VCaP (cell line): ENCODE results near the gene ERBB3.
A peak's percentile ranks its signal among the peaks of the same experiment; 100 is the strongest.

Source experiments
- H3K27ac ChIP-seq: fragments of 450-650 bp; 2 replicates; pipeline ENCODE4 v1.5.1; 2017
- CTCF ChIP-seq: fragments of 450-650 bp; conservative IDR thresholded peaks from 2 replicates; pipeline ENCODE4 v1.5.1; 2017; ENCODE audit warnings: mild to moderate bottlenecking, moderate library complexity

Gene ERBB3

GRCh38 chr12:56146492-56147460, 66.8 kb downstream of the ERBB3 start:
- TF ChIP-seq CTCF = no peak
- no peak overlapping the region for H3K27ac ChIP-seq

- H3K27ac ChIP-seq = peak overlapping the region; percentile 95; the same call in 1 of the 2 replicates
Measured at GRCh38 chr12:56150563-56150962, 70.6 kb downstream of the ERBB3 start.

GRCh38 chr12:56151672-56152131, 71.7 kb downstream of the ERBB3 start:
- peak overlapping the region; percentile 95 for H3K27ac ChIP-seq

More at GRCh38 chr12:56150563-56150962, 70.6 kb downstream of the ERBB3 start:
- TF ChIP-seq CTCF = no peak

GRCh38 chr12:56152132-56152755, 72.3 kb downstream of the ERBB3 start, which contains the start of gene MYL6B:
MYL6B (plus strand) TSS chr12:56152587; CDS start chr12:56153919, 1,332 bp downstream.
- TF ChIP-seq CTCF = no peak
- peak within 1 kb of the TSS; percentile 95 for H3K27ac ChIP-seq

More at GRCh38 chr12:56151672-56152131, 71.7 kb downstream of the ERBB3 start:
- TF ChIP-seq CTCF = peak; percentile 71
